GM13977 (cell line): ENCODE results near the gene NIPAL3.

Experiments used
- DNase-seq: peaks from one replicate; pipeline ENCODE4 v3.0.0; 2012; ENCODE audit warnings: low spot score
- CTCF ChIP-seq: IDR thresholded peaks from 2 replicates; pipeline ENCODE4 v1.5.1; 2012; ENCODE audit warnings: mild to moderate bottlenecking, control low read depth; ENCODE audit not compliant: insufficient read depth; ENCODE audit errors: extremely low read depth, missing control alignments
- in situ Hi-C: fragments of 300-500 bp; cut with MboI; formaldehyde crosslinking; loops from one replicate; pipeline ENCODE4 v1.12.0; 2022; ENCODE audit warnings: low sequenced_read_pairs, low pct_unique_long_range_greater_than_20kb, mixed read lengths, inconsistent platforms; ENCODE audit not compliant: unreplicated experiment

NIPAL3 gene

DNA sequence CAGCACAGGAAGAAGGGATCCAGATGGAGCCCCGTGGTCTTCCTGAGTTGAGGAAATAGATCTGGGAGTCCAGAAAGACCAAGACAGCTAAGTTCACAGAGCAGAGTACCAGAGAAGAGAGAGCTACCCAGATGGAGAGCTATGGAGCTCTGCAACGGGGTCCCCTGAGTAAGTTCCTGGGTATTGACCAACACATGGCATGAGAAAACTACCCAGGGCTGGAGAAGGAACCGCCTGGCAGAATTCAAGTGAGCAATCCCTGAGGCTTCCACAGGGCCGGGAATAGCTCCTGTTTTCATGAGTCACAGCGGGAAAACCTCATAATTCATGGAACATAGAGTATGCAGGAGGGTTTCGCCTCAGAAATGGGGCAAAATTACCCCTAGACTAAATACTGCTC lies 21.7 kb upstream of the NIPAL3 start:
- DNase-seq, result no peak
- in situ Hi-C loops, result loop anchor here (5.0 kb wide), 1 partner anchor 192 kb away; no protein-coding TSS in a partner anchor
- no peak for TF ChIP-seq CTCF

- in situ Hi-C loops, result no loop called here
- TF ChIP-seq CTCF, result no peak
- no peak for DNase-seq
Observed at GRCh38 chr1:24400065-24400464, 15.5 kb upstream of the NIPAL3 start.

GRCh38 chr1:24403806-24404205 lies 11.8 kb upstream of the NIPAL3 start:
- in situ Hi-C loops, result no loop called here
- no peak for DNase-seq
- no peak for TF ChIP-seq CTCF

- DNase-seq, result no peak
- no peak for TF ChIP-seq CTCF
- in situ Hi-C loops, result no loop called here
Observed at GRCh38 chr1:24406788-24407187, 8.8 kb upstream of the NIPAL3 start.

GRCh38 chr1:24409535-24409934 lies 6.1 kb upstream of the NIPAL3 start:
- TF ChIP-seq CTCF, result no peak
- no peak for DNase-seq
- in situ Hi-C loops, result no loop called here

DNA sequence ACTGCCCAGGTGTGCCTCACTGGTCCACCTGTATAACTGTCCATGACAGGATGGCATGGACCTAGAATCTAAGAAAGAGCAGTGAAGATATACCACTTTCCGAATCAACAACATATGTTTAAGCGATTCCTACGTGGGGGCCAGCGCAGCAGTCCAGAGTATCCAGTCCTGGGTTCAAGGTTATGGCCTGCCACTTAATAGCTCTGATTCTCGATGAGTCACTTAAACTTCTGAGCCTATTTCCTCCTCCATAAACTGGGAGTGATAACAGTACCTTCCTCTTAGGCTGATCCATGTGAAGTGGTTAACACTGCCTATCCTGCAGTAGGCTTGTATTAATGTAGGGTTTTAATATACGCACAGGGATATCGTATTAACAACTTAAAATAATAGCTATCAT lies 4.9 kb upstream of the NIPAL3 start:
- no peak for TF ChIP-seq CTCF
- in situ Hi-C loops, result no loop called here

GRCh38 chr1:24411963-24412362 lies 3.6 kb upstream of the NIPAL3 start:
- DNase-seq, result no peak
- no peak for TF ChIP-seq CTCF
- in situ Hi-C loops, result no loop called here

More for the DNA sequence above, 4.9 kb upstream of the NIPAL3 start:
- no peak for DNase-seq
